ENCODE data around the gene NRCAM. TPM values are rescaled to one million over a fixed set of nuclear protein-coding genes. Genes with fewer than 3 reads are reported as not detected.
"Not testable (repeated sequence)": the region's sequence is repeated elsewhere in the genome, so short reads cannot be mapped to it uniquely, and the experiment has no call there.

NRCAM gene
- total RNA-seq: 1.5 TPM

DNA sequence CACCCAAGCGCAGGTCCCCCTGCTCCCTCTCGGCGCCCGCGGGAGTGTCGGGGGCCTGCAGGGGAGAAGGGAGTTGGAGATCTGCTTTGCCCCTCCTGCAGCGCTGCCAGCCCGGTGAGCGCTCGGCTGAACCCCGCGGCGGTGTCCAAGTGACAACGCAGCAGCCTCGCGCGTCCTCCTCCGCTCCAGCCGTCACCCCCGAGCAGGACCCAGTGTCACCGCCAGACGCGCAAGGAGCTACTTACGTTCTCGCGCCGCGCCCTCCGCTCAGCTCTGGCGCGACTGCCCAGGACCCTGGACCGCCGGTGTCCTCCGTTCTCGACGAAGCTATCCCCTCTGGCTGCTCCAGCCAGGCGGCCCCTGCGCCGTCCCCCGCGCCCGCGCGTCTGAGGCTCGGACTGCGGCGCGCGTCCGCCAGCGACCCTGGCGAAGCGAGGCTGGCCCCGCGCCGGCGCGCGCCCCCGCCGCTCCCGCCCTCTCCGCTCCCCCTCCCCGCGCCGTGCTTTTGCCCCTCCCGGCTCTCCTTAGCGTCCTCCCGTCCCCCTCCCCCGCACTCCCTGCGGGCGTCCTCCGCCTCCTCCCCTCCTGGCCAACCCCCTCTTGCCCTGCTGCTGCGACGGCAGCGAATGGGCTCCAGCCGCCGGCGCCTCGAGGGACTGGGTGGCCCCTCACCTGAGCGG, at the start of gene NRCAM:
Gene NRCAM, minus strand, starts transcription at position 439 of the 680 bp plus-strand sequence. CDS start 216,372 bp downstream, outside the sequence.
- H3K4me3 ChIP-seq (ENCODE audit: low read length): peak within 1 kb of the TSS; percentile 30
- no peaks in the 10 kb centered on the region for H3K9me3 ChIP-seq (ENCODE audit: low read depth, low read length)
- H3K4me1 ChIP-seq (ENCODE audit: insufficient read depth, low read length): peaks cover 15% of the 10 kb centered on the region
- H3K27me3 ChIP-seq (ENCODE audit: insufficient read depth, low read length): peaks cover 78% of the 10 kb centered on the region

GRCh38 chr7:108504576-108504975, 48.3 kb upstream of the NRCAM start:
- H3K4me3 ChIP-seq (ENCODE audit: low read length): not testable (repeated sequence)

GRCh38 chr7:108503112-108504026, 47.1 kb upstream of the NRCAM start:
- H3K4me1 ChIP-seq (ENCODE audit: insufficient read depth, low read length): peaks cover 11% of the 10 kb centered on the region
- H3K4me3 ChIP-seq (ENCODE audit: low read length): no peak overlapping the region
- H3K27me3 ChIP-seq (ENCODE audit: insufficient read depth, low read length): no peaks in the 10 kb centered on the region
- H3K9me3 ChIP-seq (ENCODE audit: low read depth, low read length): no peaks in the 10 kb centered on the region

More at GRCh38 chr7:108504576-108504975, 48.3 kb upstream of the NRCAM start:
- H3K27me3 ChIP-seq (ENCODE audit: insufficient read depth, low read length); H3K9me3 ChIP-seq (ENCODE audit: low read depth, low read length): not testable (repeated sequence)
- H3K4me1 ChIP-seq (ENCODE audit: insufficient read depth, low read length): peaks cover 11% of the 10 kb centered on the region

- H3K27me3 ChIP-seq (ENCODE audit: insufficient read depth, low read length): no peaks in the 10 kb centered on the region
- no peak overlapping the region for H3K4me3 ChIP-seq (ENCODE audit: low read length)
- peaks cover 7% of the 10 kb centered on the region for H3K4me1 ChIP-seq (ENCODE audit: insufficient read depth, low read length)
- H3K9me3 ChIP-seq (ENCODE audit: low read depth, low read length): no peaks in the 10 kb centered on the region
Observed at GRCh38 chr7:108499566-108499965, 43.3 kb upstream of the NRCAM start.

GRCh38 chr7:108498481-108498880, 42.2 kb upstream of the NRCAM start:
- Histone ChIP-seq H3K4me3 (ENCODE audit: low read length) (no peak overlapping the region), H3K4me1 (ENCODE audit: insufficient read depth, low read length) (peaks cover 1% of the 10 kb centered on the region), H3K9me3 (ENCODE audit: low read depth, low read length) (no peaks in the 10 kb centered on the region), H3K27me3 (ENCODE audit: insufficient read depth, low read length) (no peaks in the 10 kb centered on the region)

DNA sequence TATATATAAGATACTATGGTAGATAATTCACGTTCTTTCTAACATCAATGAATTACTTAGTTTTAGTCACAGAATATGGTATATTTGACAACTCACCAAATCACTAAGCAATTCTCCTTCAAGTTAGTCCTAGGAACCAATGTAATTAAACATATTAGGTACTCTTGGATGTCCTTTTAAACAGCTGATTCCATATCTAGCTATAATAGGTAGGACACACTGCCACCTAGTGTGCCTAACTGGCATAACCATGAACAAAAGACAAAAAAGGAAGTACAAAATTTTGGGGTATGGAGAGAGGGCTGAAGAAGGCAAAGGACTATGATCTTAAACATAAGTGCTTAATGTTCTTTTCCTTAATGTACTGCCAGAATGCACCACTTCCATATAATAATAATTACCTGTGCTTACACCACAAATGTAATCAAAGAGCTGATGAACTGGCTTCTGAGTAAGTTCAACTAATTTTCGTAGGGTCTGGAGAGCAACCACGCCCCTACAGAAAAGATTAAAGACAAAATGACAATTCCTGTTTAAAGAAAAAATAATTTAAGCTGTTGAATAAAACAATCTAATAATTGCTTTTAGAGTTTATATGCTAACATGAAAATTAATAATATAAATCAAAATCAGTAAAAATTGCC, 41.0 kb upstream of the NRCAM start:
- no peaks in the 10 kb centered on the region for H3K9me3 ChIP-seq (ENCODE audit: low read depth, low read length)
- no peaks in the 10 kb centered on the region for H3K27me3 ChIP-seq (ENCODE audit: insufficient read depth, low read length)
- H3K4me1 ChIP-seq (ENCODE audit: insufficient read depth, low read length): no peaks in the 10 kb centered on the region
- no peak overlapping the region for H3K4me3 ChIP-seq (ENCODE audit: low read length)

GRCh38 chr7:108492742-108493141, 36.5 kb upstream of the NRCAM start:
- Histone ChIP-seq H3K4me1 (ENCODE audit: insufficient read depth, low read length) (no peaks in the 10 kb centered on the region), H3K4me3 (ENCODE audit: low read length) (no peak overlapping the region), H3K27me3 (ENCODE audit: insufficient read depth, low read length) (no peaks in the 10 kb centered on the region), H3K9me3 (ENCODE audit: low read depth, low read length) (no peaks in the 10 kb centered on the region)

DNA sequence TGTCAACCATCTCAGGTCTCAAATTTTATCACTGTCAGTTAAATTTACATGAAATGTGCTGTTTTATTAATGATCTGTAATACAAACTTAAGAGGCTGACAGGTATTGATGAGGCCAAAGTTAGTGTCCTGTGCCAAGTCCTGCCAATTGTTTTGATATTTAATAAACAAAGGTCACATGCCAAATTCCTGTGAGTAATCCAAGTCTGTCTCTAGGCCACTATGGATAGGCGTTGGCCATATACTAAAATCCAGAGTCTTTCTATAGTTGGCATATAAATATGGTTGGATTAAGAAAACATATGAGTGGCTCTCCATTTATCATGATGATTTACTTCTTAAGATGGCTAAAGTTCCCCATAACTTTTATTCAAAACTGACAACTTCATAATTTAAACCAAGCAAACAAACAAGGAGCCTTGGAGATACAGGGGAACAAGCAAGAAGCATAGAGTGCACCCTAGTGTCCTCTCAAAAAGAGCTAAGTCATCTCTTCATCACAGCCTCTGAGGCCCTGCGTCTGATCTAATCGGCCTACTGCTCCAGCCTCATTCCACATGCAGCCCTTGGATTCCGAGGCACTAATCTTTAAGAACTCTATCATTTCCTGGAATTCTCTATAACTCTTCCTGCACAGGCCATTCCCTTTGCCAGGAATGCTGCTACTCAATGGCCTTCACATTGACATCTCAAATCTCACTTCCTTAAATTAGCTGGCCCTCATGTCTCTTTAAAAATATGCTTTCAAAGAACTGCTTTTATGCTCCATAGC, 32.7 kb upstream of the NRCAM start:
- Histone ChIP-seq H3K9me3 (ENCODE audit: low read depth, low read length) (no peaks in the 10 kb centered on the region), H3K4me1 (ENCODE audit: insufficient read depth, low read length) (no peaks in the 10 kb centered on the region), H3K27me3 (ENCODE audit: insufficient read depth, low read length) (no peaks in the 10 kb centered on the region), H3K4me3 (ENCODE audit: low read length) (no peak overlapping the region)

DNA sequence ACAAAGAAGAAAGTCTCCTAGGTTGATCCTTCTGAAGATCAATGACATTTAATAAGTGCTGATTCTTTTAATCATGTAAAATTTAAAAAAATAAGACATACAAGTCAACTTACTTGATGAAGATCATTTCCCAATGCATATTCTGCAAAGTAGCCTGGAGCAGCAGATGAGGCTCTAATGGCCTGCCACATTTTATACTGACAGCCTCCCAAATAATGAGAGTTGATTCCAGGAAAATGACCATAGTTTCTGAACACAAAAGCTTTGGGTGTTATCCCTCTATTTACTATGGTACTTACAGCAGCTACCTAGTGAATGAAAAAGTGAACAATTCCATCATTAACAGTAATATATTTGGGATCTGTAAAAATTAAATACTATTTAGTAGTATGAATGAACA, 31.4 kb upstream of the NRCAM start:
- Histone ChIP-seq H3K4me1 (ENCODE audit: insufficient read depth, low read length) (no peaks in the 10 kb centered on the region), H3K9me3 (ENCODE audit: low read depth, low read length) (no peaks in the 10 kb centered on the region), H3K27me3 (ENCODE audit: insufficient read depth, low read length) (no peaks in the 10 kb centered on the region), H3K4me3 (ENCODE audit: low read length) (no peak overlapping the region)

DNA sequence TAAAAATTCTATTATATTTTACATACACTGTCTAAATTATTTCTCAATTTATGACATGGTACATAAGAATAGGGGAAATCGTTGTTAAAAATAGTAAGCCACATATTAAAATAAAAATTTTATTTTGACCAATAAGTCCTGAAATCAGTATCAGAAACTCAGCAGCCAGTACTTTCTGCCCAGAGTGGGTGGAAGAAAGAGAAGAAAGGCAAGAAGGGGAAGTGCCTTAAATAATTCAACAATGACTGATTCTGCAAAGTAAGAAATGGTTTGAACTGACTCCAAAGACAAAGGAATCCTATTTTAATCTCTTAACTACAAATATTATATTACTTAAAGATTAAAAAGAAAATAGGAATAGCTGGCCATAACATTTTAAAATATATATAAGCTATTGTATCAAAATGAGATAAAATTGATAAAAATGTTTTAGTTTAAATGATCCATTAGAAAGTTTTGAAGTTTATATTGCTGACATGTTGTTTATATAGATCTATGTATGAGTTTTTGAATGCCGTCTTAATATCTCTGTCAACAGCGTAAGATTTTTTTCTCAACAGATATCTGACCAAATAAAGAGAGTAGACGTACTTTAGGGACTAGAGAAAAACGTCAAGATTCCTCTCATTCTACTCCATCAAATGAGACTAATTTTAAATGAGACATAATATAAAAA, 30.2 kb upstream of the NRCAM start:
- Histone ChIP-seq H3K9me3 (ENCODE audit: low read depth, low read length) (no peaks in the 10 kb centered on the region), H3K27me3 (ENCODE audit: insufficient read depth, low read length) (no peaks in the 10 kb centered on the region), H3K4me3 (ENCODE audit: low read length) (no peak overlapping the region), H3K4me1 (ENCODE audit: insufficient read depth, low read length) (no peaks in the 10 kb centered on the region)

GRCh38 chr7:108484137-108484536, 27.9 kb upstream of the NRCAM start:
- Histone ChIP-seq H3K4me1 (ENCODE audit: insufficient read depth, low read length) (no peaks in the 10 kb centered on the region), H3K27me3 (ENCODE audit: insufficient read depth, low read length) (no peaks in the 10 kb centered on the region), H3K4me3 (ENCODE audit: low read length) (no peak overlapping the region), H3K9me3 (ENCODE audit: low read depth, low read length) (no peaks in the 10 kb centered on the region)

- Histone ChIP-seq H3K4me1 (ENCODE audit: insufficient read depth, low read length) (no peaks in the 10 kb centered on the region), H3K9me3 (ENCODE audit: low read depth, low read length) (no peaks in the 10 kb centered on the region), H3K27me3 (ENCODE audit: insufficient read depth, low read length) (no peaks in the 10 kb centered on the region), H3K4me3 (ENCODE audit: low read length) (no peak overlapping the region)
Observed at GRCh38 chr7:108480311-108480710, 24.1 kb upstream of the NRCAM start.

- no peaks in the 10 kb centered on the region for H3K27me3 ChIP-seq (ENCODE audit: insufficient read depth, low read length)
- no peak overlapping the region for H3K4me3 ChIP-seq (ENCODE audit: low read length)
- no peaks in the 10 kb centered on the region for H3K4me1 ChIP-seq (ENCODE audit: insufficient read depth, low read length)
- no peaks in the 10 kb centered on the region for H3K9me3 ChIP-seq (ENCODE audit: low read depth, low read length)
Observed at GRCh38 chr7:108479751-108480150, 23.5 kb upstream of the NRCAM start.

GRCh38 chr7:108479118-108479517, 22.9 kb upstream of the NRCAM start:
- H3K4me1 ChIP-seq (ENCODE audit: insufficient read depth, low read length): no peaks in the 10 kb centered on the region
- H3K27me3 ChIP-seq (ENCODE audit: insufficient read depth, low read length): no peaks in the 10 kb centered on the region
- H3K9me3 ChIP-seq (ENCODE audit: low read depth, low read length): no peaks in the 10 kb centered on the region
- H3K4me3 ChIP-seq (ENCODE audit: low read length): no peak overlapping the region

Data from mononuclear cell (primary cell).